ENCODE data around the gene KRTAP5-8.
"Not testable (repeated sequence)": the region's sequence is repeated elsewhere in the genome, so short reads cannot be mapped to it uniquely, and the experiment has no call there.

- TF ChIP-seq CTCF, EZH2phosphoT487 (IDR thresholded peaks at IDR 0.05): not testable (repeated sequence)
Observed at GRCh38 chr11:71537977-71538665, at the start of gene KRTAP5-8.
